Activated CD4-positive, alpha-beta T cell treated with anti-CD3 and anti-CD28 coated beads for 48 hours (primary cell): Measurements from ENCODE around the gene RFX7.

Experiments used
- DNase-seq: peaks from one replicate; pipeline ENCODE4 v3.0.0-alpha.2; 2020

Gene RFX7

GRCh38 chr15:56244038-56244810 is 545 bp upstream of the RFX7 start:
- DNase-seq, result peak; percentile 48

DNA sequence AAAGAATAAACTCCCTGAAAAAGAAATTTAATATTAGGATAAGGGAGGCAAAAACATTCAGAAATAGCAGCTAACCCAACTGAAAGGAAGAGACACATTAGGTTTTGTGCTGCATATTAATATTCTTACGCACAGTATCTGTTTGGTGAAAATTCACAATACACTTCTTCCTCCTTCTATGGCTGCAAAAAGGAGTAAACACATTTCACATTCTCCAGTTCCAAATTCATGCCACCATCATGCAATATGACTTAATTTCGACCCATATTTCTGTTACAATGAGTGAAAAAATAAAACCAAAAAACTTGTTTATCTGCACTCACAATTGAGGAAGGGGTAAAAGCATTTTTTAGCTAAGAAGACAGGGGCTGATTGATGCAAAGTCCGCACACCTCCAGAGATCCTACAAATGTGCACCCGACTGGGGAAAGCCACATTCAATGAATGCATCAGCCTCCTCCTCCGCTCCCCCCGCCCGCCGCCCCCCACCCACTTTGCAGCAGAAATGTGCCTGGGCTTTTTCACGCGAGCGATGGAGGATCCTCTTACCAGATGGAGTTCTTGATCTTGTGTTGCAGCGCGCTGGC is 1.0 kb downstream of the RFX7 start:
- DNase-seq, result no peak

DNA sequence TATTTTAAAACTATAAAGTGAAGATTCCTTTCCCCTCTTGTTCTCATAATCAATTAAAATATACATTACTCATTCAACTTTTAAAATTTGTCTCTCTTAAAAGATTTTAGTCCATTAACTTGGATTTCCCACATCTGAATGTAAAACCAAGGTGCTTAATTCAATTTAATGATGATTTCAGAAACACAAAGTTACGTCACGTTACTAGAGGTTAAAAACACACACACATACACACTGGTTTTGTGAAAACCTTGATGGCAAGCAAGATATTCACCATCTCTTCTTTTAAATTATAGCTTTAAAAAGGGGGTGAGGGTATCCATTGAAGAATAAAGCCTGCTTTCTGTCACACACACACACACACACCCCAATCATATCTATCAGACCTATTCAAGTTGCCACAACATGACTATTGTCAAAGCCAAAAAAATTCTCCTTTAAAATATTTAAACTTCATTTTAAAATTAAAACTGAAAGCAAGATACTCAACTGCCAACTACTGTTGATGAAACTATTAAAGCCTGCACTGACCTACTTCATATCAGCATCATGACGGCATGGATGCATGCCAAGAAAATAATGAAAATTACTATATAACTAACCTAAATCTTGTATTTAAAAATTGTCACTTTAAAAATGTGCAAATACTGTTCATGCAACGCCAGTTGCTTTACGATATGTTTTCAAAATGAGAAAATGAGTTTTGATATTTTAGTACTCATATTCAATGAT is 2.1 kb downstream of the RFX7 start:
- no peak for DNase-seq

- DNase-seq, result no peak
Observed at GRCh38 chr15:56240390-56240789, 3.3 kb downstream of the RFX7 start.

DNA sequence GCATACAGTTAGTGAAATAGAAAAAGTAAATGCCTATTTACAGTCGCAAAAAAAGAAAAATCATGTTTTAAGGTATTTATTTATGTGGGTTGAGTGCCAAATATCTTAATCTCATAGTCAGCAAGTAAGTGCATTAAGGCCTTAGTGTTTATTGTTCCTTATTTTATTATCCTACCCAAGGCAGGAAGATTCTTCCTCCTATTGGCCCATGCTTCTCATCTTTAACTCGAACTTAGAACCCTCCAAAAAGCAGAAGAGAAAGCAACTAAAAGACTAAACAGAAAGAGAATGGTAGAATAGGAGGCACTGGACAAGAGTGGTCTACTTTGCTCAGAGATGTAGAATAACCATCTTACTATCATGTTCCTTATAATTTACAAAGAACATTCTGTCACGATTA is 7.5 kb downstream of the RFX7 start:
- DNase-seq, result no peak

- DNase-seq, result no peak
Observed at GRCh38 chr15:56234804-56235203, 8.9 kb downstream of the RFX7 start.

DNA sequence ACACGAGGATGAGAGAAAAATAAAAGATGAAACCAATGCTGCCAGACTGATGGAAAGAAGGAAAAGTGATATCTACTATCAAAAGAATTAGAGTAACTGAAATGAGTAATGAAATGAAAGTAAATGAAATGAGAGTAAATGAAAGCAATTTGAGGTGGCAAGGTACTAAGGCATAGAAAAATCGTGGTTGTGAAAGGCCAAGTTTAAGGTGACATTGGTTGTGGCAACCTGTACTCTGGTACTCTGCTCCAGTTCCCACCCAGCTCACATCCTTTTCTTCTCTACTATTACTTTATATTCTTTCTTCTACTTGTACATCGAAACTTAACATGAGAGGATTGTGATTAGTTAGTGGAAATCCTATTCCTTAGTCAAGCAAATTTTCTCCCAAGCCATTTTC is 10.1 kb downstream of the RFX7 start:
- DNase-seq, result no peak

DNA sequence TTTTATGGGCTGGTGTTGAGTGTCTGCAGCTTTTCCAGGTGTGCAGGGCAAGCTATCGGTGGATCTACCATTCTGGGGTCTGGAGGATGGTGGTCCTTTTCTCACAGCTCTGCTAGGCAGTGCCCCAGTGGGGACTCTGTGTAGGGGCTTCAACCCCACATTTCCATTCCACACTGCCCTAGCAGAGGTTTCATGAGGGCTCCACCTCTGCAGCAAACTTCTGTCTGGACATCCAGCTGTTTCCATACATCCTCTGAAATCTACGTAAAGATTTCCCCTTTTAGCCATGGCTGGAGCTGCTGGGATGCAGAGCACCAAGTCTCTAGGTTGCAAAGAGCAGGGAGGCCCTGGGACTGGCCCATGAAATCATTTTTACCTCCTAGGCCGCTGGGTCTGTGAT is 11.6 kb downstream of the RFX7 start:
- no peak for DNase-seq

- DNase-seq, result no peak
Observed at GRCh38 chr15:56228854-56229253, 14.8 kb downstream of the RFX7 start.

GRCh38 chr15:56228352-56228751 is 15.3 kb downstream of the RFX7 start:
- DNase-seq, result no peak

DNA sequence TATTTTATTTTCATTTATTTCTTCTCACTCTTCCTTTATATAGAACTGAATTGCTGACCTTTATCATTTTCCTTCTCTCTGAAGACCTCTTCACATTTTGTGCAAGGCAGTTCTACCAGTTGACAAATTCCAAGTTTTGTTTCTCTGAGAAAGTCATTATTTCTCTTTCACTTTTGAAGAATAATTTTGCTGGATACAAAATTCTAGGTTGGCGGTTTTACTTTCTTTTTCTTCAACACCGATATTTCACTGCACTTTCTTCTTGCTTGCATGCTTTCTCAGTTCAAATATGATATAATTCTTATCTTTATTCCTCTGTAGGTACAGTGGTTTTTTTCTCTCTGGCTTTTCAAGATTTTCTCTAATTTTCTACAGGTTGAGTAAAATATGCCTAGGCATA is 15.9 kb downstream of the RFX7 start:
- no peak for DNase-seq

- no peak for DNase-seq
Observed at GRCh38 chr15:56227306-56227705, 16.4 kb downstream of the RFX7 start.

- no peak for DNase-seq
Observed at GRCh38 chr15:56225520-56225919, 18.2 kb downstream of the RFX7 start.

DNA sequence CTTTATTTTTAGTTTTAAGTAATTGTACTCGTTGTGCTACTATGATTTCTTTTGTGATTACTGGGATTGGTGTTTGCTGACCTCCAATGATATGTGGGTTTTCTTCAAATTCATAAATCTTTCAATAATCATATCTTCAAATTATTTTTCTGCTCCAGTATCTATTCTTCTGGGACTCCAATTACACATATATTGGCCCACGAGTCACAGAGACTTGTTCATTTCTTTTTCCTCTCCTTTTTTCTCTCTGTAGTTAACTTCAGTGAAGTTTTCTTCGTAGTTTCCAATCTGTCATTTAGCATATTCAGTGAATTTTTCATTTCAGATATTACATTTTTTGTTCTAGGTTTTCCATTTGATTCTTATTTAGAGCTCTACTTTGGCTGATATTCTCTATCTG is 21.4 kb downstream of the RFX7 start:
- DNase-seq, result no peak

- DNase-seq, result no peak
Observed at GRCh38 chr15:56217341-56217740, 26.3 kb downstream of the RFX7 start.

DNA sequence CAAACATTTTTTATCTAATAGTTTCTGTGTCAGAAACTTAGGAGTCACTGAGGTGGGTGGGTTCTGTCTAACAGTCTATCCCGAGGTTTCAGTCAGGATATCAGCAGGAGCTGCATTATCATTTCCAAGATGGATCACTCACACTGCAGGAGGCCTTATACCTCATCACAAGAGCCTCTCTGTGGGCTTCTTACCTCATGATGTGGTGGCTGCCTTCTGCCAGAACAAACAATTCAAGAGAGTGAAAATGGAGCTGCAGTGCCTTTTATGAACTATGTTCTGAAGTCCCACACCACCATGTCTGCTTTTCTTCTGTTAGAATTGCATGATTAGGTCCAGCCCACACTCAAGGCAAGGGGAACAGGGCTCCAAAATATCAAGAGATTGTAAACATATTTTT is 27.9 kb downstream of the RFX7 start:
- DNase-seq, result no peak

DNA sequence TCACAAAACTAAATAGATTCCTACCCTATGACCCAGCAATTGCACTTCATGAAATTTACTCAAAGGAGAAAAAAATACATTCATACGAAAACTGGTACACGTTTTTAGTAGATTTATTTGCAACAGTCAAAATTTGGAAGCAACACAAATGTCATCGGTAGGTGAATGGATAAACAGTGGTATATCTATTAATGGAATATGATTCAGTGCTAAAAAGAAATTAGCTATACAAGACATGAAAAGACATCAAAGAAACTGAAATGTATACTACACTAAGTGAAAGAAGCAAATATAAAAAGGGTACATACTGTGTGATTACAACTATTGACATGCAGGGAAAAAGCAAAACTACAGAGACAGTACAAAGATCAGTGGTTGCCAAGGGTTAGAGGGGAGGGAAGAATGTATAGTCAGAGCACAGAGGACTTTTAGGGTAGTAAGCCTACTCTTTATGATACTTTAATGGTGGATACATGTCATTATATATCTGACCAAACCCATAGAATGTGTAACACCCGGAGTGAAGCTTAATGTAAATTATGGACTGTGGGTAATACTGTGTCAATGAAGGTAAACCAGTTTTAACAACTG is 31.6 kb downstream of the RFX7 start:
- DNase-seq, result no peak

GRCh38 chr15:56211064-56211463 is 32.6 kb downstream of the RFX7 start:
- no peak for DNase-seq

DNA sequence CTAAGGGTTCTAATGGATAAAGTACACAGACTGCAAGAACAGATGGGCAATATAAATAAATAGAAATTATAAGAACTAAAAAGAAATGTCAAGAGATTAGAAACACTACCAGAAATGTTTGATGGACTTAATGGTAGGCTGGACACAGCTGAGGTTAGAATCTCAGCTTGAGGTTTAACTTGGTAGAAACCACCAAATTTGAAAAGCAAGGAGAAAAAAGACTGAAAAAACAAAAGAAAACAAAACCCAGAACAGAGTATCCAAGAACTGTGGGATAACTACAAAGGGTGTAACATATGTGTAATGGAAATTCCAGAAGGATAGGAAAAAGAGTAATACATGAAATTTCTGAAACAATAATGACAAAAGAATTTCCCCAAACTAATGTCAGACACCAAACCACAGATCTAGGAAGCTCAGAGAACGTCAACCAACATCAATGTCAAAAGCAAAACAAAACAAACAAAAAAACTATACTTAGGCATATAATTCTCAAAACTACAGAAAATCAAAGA is 35.0 kb downstream of the RFX7 start:
- DNase-seq, result no peak

GRCh38 chr15:56208185-56208584 is 35.5 kb downstream of the RFX7 start:
- DNase-seq, result no peak

- DNase-seq, result no peak
Observed at GRCh38 chr15:56207711-56208110, 36.0 kb downstream of the RFX7 start.

GRCh38 chr15:56207092-56207491 is 36.6 kb downstream of the RFX7 start:
- DNase-seq, result no peak

GRCh38 chr15:56205061-56205876 is 38.4 kb downstream of the RFX7 start:
- no peak for DNase-seq
